ENCODE measurements around the gene FGF12.

The FGF12 gene

DNA sequence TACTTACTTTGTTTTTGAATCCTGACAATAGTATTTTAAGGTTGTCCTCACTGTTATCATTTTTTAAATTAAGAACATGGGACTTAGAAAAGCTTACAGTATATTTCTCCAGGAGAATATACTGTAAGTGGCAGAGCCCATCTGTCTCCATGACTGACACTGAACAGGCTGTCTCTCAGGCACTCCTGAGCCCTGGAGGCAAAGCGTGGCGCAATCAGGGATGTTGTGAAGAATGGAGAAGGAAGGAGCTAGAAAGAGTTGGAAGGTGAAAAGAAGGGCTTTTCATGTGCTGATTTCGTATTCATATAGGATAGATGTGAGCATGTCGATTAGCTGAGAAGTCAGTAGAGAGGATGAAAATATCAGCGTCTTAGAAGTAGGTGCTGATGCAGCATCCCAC, 41.5 kb downstream of the FGF12 start:
- DNase-seq (ENCODE audit: low read depth in 2 of 2) = no peak

DNA sequence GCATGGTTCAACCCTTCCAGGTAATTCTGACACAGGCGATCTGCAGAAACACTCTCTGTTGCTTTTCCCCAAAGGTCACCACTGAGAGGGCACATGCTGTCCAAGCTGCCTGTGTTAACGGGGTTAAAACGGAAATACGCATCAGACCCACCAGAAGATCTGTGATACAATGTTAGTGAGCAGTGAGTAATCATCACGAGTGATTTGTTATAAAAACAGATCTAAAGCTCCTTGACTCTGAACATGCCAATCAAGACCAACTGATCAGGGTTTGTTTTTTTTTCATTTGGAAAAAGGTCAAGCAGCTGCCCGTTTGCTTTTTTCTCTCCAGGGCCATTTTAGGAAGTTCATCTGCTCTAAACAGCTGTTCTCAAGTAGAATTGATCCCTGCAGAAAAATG, 43.2 kb downstream of the FGF12 start:
- no peak for DNase-seq (ENCODE audit: low read depth in 2 of 2)

GRCh38 chr3:192675958-192676649, 51.2 kb downstream of the FGF12 start:
- no peak for DNase-seq (ENCODE audit: low read depth in 2 of 2)

- no peak for DNase-seq (ENCODE audit: low read depth in 2 of 2)
These were observed 71.7 kb downstream of the FGF12 start for GRCh38 chr3:192655628-192656027.

- DNase-seq (ENCODE audit: low read depth in 2 of 2) = no peak
These were observed 72.3 kb downstream of the FGF12 start for GRCh38 chr3:192655040-192655439.

DNA sequence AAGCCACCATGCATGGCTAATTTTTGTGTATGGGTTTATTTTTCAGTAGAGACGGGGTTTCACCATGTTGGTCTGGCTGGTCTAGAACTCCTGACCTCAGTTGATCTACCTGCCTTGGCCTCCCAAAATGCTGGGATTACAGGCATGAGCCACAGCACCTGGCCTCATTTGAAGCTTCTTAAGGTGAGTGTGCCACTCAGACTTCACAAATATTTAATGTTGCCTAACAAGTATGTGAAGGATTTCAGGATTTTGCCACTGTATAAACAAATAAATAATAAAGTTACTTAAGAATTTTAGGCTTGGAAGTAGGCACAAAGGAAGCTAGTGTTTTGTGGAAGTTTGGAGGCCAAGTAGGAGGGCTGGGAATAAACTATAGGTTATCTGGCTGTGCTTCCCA, 73.5 kb downstream of the FGF12 start:
- DNase-seq (ENCODE audit: low read depth in 2 of 2) = no peak

DNA sequence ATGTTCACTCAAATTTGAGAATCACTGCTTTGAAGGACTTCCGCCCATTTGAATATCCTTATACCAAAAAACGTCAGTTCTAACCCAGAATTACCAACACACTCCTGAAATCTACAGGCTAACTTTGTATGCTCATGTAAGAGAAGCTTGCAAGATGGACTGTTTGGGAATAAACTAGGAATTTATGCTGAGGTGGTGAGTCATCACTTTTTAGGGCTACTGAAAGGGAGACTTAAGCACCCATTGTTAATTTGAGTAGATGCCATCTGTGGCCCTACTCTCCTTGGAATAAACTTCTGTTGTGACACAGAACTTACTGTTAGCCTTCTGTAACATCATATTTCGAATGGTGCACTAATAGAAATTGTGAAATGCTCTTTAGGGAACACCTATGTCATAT, 74.6 kb downstream of the FGF12 start:
- no peak for DNase-seq (ENCODE audit: low read depth in 2 of 2)

DNA sequence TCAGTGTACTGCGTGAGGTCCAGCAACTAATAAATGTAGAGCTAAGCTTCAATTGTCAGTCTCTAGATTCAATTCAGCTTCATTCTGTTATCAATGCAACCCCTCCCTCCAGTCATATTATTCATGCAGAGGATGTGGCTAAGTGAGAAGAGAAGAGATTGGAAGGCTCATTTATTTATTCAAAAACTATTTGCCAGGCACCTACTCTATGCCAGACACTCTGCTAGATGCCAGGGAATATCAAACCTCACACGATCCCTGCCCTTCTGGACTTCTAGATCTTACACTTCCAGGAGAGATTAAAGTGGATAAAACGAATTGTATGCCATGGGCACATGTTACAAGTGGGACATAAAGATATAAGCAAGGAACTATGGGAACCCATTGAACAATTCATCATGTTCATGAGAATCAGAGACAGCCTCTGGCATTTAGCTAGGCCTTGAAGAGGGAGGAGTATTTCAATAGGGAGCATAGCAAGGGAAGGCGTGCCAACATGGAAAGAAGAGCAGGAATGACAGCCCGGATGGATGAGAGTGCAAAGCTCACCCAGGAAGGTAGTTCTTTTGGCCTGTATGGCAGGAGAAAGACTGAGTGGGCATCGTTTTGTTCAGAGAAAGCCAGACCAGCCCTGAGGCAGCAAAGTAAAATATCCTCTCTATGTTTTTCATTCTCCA, 75.4 kb downstream of the FGF12 start:
- DNase-seq (ENCODE audit: low read depth in 2 of 2) = no peak

DNA sequence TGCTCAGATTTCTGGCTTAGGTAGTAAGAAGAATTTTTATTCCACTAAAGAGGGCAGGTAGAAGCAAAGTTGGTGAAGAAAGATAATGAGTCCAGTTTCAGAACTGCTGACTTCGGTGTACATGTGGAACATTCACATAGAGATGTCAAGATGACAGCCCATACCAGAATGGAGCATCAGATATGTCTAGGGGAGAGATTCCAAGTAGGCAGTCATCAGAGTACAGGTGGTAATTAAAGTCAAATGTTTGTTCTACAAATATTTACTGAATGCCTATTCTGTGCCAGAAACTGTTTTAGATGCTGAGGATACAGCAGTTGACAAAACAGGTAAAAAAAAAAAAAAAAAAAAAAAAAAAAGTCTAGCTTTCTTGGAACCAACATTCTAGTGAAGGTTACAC, 81.9 kb downstream of the FGF12 start:
- DNase-seq (ENCODE audit: low read depth in 2 of 2) = no peak

DNA sequence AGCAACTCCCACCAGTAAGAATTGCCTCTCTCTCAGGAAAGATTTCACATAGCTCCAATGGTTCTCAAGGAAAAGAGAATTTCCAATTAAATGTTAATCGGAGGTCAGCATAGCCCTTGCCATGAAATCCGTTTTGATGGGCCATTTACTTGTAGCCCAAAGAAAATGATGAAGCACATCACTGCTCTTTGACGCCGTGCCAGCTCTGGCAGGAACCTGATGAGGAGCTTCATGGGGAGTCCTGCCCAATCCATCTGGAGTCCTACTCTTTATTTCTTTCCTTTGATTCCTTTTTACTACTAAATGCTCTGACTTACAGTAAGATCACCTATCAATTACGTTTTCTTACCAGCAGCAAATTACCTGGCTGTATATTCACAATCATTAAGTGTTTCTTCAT, 84.7 kb downstream of the FGF12 start:
- no peak for DNase-seq (ENCODE audit: low read depth in 2 of 2)

DNA sequence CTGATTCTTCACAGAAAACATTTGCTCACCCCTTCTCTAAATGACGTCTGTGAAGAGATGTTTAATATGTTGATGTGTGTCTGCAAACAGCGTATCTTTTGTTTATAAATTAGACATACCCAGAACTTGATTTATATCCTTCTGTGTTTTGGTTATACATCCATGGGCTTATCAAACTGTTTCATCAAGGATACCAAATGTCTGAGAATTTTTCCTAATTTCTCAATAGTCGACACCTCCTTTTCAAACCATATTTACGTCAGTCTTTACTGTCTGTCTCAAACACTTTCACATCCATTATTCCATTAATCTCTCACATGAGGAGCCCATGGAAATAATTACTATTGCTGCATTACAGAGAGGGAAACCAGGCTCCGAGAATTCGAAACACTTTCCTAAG, 85.4 kb downstream of the FGF12 start:
- no peak for DNase-seq (ENCODE audit: low read depth in 2 of 2)

GRCh38 chr3:192639987-192640386, 87.4 kb downstream of the FGF12 start:
- no peak for DNase-seq (ENCODE audit: low read depth in 2 of 2)

DNA sequence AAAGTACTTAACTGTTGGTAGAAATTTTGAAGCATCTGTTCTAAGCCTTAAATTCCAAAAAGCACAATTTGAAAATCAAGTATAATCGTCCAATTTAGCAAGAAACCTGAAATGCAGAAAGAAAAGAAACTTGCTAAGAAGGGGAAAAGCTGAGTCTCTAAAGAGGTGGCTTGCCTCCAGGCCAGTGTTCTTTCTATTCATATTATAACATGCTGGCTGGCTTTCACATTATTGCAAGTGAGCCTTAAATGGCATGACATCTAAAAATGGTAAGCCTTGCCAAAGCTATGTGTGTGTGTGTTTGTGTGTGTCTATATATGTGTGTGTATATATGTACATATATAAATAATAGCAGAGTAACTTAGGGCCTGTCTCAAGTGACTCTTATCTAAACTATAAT, 89.5 kb downstream of the FGF12 start:
- DNase-seq (ENCODE audit: low read depth in 2 of 2) = no peak

DNA sequence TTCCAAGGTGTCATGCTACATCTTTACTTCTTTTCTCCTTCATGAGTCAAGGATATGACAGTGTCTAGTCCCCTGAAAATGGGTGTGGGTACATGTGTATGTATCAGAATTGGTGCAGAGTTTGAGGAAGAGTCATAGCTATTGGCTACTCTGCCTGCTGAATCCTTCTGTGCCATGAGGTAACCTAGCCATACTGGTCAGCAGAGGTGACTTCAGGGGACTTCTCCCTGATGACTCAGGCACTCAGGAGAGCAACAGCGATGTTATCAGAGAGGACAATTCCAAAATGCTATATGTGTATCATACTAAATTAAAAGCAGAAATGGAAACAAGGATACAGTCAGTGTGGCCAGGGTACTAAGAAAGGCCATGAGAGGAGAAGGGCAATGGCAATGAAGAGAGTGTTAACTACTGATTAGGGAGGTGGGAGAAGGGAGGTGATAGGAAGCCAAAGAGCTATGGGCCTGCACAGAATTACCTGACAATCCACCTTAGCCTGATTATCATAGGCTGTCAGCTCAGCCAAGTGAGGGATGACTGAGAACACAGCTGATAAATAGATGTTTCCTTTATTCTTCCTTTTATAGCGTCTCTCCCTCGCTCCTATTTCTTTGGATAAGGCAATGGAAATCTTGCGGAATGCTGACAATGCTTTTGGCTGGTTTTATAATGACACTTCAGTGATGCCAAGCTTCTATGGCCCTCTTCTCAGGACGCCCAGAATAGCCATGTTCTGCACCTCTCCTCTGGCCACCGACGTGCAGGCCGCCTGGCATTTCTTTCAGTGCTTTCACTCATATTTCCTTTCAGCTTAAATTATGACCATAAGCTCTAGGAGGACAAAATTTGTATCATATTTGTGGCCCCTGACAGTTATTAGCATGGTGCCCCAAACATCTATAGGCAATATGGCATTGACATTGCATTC, 90.6 kb downstream of the FGF12 start:
- no peak for DNase-seq (ENCODE audit: low read depth in 2 of 2)

DNA sequence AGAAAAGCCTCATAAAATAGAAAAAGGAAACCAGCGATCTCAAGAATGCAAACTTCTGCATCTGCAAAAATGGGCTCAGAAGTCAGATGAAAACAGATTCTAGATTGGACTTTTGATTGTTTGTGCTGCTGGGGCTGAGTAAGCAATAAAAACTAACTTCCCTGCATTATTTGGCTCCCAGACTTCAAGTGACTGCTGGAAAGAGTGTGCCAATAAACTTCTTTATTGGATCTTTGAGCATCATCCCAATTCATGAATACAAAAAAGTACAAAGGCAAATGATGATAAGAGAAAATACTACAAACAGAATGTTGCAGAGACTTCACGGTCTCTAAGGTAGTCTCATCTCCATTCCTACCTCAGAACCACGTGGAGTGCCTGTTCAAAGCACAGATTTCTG, 97.9 kb downstream of the FGF12 start:
- DNase-seq (ENCODE audit: low read depth in 2 of 2) = no peak

- no peak for DNase-seq (ENCODE audit: low read depth in 2 of 2)
These were observed 105.4 kb downstream of the FGF12 start for GRCh38 chr3:192621909-192622308.

GRCh38 chr3:192620275-192620674, 107.1 kb downstream of the FGF12 start:
- DNase-seq (ENCODE audit: low read depth in 2 of 2) = no peak

DNA sequence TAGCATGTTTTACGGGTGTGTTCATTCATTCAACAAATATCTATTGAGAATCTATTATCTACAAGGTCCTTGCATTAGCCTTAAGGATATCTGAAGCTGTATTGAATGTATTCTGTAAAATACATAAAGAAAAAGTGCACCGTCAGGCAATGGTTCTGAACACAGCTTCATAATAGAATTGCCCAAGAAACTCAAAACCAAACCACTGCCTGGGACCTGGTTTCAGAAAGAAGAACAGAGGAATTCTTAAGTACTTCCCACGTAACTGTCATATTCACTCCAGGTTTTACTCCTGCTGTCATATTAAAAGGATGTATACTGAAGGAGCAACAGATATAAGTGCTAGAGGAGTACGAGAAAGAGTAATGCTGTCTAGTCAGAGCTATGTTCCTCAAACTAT, 115.9 kb downstream of the FGF12 start:
- no peak for DNase-seq (ENCODE audit: low read depth in 2 of 2)

DNA sequence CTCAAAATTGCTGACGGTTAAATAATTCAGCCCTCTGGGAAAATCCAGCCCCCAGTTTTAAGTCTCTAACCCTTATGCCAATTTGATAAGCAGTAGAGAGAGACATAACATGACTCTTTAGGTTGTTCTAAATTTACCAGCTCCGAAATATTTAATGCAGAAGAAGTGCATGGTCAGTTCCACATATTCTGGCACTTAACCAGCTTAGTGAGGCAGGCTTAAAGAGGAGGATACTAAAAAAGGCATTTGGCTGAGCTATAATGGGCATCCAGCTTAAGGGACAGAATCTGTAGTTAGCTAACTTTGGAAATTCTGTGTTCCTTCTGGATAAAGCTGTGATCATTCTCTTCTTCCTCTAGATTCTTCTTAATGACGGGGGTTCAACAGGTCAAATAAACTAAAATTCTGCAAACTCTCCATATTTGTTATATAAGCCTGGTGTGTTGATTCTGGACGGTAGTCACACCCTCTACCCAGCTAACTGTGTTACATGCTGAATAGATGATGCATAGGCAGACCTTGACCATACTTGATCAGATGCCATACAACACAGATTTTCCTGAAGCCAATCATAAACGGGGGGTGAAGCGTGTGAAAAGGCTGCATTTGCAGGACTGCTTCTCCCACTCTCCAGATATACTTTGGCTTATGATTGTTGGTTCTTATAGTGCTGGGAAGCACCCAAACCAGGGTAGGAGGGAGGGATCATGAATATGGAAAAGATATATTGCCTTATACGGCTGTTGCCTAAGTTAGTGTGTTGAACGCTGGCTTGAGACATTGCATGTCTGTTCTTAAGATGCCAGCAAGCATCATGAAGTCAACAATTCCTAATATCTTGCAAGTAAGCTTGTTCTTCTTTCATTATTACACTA, 118.4 kb downstream of the FGF12 start:
- no peak for DNase-seq (ENCODE audit: low read depth in 2 of 2)

DNA sequence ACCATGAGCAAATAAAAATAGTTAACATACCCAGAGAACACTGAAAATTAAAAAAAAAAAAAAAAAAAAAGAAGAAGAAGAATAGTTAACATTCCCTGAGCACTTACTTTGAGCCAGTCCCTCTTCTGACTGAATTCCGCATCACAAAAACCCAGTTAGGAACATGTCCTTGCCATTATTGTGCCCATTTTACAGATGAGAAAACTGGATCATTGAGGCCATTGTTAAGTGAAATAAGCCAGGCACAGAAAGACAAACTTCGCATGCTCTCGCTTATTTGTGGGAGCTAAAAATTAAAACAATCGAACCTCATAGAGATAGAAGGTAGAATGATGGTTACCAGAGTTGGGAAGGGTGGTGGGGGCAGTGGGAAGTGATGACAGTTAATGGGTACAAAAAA, 119.5 kb downstream of the FGF12 start:
- no peak for DNase-seq (ENCODE audit: low read depth in 2 of 2)

GRCh38 chr3:192597913-192598312, 129.4 kb downstream of the FGF12 start:
- DNase-seq (ENCODE audit: low read depth in 2 of 2) = no peak

GRCh38 chr3:192597506-192597905, 129.8 kb downstream of the FGF12 start:
- DNase-seq (ENCODE audit: low read depth in 2 of 2) = no peak

Data from stimulated activated CD8-positive, alpha-beta memory T cell treated with anti-CD3 and anti-CD28 coated beads, Interleukin-7, amount 100 ng/mL, for 4 hours (primary cell).